Breast epithelium (tissue), 3 donors: ENCODE measurements around the gene CYB5R3.

Source experiments
- CTCF ChIP-seq, 3 donors: fragments of 450-650 bp; IDR thresholded peaks; one replicate each; pipeline ENCODE4 v1.5.1; 2016 to 2017; ENCODE audit warnings: antibody characterized with exemption in 3 of 3, mild to moderate bottlenecking in 3 of 3, moderate library complexity in 3 of 3
- POLR2A ChIP-seq: fragments of 450-650 bp; IDR thresholded peaks from one replicate; pipeline ENCODE4 v1.6.1; 2016; ENCODE audit warnings: antibody characterized with exemption, mild to moderate bottlenecking, moderate library complexity

- TF ChIP-seq CTCF (IDR thresholded peaks at IDR 0.05) (no peak), POLR2A (no peak)
Measured at GRCh38 chr22:42637555-42637954, 11.6 kb downstream of the CYB5R3 start.
